ENCODE results near the gene COMP.

The COMP gene

GRCh38 chr19:18783958-18784785 is 6.9 kb downstream of the COMP start:
- no peak for DNase-seq (ENCODE audit: low read depth in 1 of 2, low spot score in 1 of 2)

DNA sequence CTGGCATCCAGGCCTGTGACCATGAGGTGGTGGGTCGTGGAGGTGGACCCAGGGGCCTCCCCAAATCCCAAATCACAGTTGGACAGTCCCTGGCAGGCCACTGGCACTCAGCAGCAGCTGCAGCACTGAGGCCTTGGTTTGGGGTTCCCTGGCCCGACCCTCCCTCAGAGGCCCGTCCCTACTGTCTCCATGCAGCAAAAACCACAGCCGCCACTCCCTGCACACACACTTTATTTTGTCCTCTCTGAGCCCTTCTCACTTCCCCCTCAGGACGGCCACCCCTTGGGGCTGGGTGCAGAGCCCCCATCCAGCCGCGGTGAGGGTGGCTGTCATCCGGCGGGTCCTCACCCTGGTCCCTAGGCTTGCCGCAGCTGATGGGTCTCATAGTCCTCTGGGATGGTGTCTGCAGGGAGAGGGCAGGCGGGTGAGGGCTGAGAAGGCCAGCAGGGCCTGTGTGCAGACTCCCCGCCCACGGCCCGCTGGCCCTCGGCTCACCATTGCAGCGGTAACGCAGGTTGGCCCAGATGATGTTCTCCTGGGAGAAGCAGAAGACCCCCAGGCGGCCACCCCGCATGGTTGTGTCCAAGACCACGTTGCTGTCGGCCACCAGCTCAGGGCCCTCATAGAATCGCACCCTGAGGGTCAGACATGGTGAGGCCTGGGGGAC is 8.4 kb downstream of the COMP start:
- DNase-seq (ENCODE audit: low read depth in 1 of 2, low spot score in 1 of 2) = no peak

GRCh38 chr19:18781885-18782527 is 9.1 kb downstream of the COMP start:
- no peak for DNase-seq (ENCODE audit: low read depth in 1 of 2, low spot score in 1 of 2)

DNA sequence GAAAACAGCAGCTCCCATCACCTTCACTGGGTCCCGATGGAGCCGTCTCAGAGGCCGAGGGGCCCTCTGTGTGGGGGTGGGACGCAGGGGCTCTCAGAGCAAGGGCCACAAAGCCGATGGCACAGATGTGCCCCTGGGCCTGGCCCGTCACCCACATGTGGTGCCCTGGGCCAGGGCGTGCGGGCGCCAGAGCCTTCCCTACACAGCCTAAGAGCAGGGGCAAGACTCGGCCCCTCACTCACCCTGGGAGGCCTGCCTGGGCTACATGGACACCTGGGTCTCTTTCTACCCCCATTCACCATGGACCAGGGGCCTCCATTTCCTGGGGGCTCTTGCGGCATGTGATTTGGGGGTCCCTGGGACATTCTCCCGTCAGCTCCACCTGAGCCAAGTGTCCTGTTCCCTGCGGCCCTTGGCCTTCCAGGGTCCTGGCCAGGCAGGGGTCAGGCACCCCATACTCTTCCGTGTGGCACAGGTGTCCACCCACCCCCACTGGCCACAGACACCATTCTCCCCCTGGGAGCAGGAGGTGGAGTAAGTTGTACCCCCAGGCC is 10.0 kb downstream of the COMP start:
- DNase-seq (ENCODE audit: low read depth in 1 of 2, low spot score in 1 of 2) = no peak

GRCh38 chr19:18780631-18781030 is 10.5 kb downstream of the COMP start:
- DNase-seq (ENCODE audit: low read depth in 1 of 2, low spot score in 1 of 2) = no peak

DNA sequence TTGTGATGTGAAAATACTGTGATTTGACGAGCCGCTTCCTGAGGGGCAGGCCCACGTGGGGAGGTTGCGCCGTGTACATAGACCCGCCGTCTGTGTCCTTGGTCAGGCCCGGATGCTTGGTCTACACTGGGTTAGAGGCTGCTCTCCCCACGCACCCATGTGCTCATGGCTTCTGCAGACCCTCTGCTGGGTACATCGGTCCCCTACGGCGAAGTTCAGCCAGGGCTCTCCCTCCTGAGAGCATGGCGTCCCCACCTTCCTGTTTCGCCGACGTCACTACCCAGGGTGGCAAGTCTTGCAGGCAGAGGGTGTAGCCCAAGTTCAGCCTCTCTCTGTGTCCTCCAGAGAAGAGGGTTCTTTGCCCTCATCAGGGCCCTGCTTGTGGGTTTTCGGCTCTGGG is 11.0 kb downstream of the COMP start:
- DNase-seq (ENCODE audit: low read depth in 1 of 2, low spot score in 1 of 2) = no peak

DNA sequence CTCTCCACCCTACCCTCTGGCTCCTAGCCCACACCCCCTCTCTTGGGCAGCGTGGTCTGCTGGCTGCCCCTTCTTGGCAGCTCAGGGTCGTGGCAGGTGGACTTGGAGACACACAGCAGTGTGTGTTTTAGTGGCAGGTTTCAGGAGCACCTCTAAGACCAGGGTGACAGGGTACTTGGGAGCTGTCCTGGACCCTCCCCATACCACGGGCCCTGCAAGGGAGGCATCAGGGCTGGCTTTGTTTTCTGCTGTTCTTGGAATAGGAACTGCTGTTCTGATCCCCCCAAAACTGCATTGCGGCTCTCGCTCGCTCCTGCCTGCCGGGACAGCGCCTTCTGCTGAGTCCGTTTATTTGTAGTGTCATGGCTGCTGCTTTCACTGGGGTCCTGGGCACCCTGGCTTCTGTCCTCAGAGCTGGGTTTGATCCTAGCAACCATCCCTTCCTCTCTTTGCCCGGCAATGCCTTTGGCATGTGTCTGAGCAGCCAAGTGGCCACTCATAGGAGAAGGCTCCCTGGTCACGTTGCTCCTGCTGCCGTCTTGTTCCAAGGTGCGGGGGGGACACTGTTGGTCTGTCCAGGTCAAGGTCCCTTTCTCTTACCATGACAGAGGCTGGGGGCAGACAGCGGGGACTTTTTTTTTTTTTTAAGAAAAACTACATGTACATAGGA is 12.1 kb downstream of the COMP start:
- DNase-seq (ENCODE audit: low read depth in 1 of 2, low spot score in 1 of 2) = no peak

DNA sequence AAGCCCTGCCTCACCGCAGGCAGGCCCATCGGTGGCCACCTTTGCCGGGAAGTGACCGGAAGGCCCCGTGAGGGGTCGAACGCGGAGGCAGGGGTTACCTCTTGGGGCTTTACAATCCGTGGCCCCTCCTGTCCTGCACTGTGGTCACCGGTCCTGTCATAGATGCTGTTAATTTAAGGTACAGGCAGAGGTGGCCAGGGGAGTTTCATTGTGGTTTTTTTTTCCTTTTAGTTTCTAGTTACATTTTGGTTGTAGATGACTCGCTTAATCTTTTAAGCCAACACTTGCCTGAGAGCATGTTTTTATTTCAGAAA is 13.1 kb downstream of the COMP start:
- no peak for DNase-seq (ENCODE audit: low read depth in 1 of 2, low spot score in 1 of 2)

DNA sequence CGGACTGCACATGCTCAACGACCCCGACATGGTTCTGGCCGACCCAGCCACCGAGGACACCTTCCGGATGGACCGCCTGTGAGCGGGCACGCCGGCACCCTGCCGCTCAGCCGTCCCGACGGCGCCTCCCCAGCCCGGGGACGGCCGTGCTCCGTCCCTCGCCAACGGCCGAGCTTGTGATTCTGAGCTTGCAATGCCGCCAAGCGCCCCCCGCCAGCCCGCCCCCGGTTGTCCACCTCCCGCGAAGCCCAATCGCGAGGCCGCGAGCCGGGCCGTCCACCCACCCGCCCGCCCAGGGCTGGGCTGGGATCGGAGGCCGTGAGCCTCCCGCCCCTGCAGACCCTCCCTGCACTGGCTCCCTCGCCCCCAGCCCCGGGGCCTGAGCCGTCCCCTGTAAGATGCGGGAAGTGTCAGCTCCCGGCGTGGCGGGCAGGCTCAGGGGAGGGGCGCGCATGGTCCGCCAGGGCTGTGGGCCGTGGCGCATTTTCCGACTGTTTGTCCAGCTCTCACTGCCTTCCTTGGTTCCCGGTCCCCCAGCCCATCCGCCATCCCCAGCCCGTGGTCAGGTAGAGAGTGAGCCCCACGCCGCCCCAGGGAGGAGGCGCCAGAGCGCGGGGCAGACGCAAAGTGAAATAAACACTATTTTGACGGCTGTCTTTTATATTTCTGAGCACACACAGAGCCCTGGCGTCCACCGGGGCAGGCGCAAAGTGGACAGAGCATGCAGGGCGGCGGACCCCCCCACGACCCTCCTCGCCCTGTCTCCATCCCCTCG is 13.6 kb downstream of the COMP start:
- DNase-seq (ENCODE audit: low read depth in 1 of 2, low spot score in 1 of 2) = no peak

- DNase-seq (ENCODE audit: low read depth in 1 of 2, low spot score in 1 of 2) = no peak
Observed at GRCh38 chr19:18776736-18777135, 14.4 kb downstream of the COMP start.

DNA sequence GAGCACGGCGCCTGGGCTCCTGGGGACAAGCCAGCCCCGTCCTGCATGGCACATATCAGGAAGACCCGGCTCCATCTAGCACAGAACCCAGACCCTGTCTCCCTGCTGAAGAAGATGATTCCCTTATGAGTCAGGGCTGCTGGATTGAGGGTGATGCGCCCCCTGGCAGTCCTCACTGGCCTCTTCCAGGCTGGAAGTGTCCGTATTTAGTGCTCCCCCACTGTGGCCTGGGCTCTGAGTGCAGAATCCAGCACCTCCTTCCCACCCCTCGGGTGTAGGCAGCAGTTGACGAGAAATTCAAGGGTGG is 14.9 kb downstream of the COMP start:
- no peak for DNase-seq (ENCODE audit: low read depth in 1 of 2, low spot score in 1 of 2)

- DNase-seq (ENCODE audit: low read depth in 1 of 2, low spot score in 1 of 2) = no peak
Observed at GRCh38 chr19:18775586-18776287, 15.4 kb downstream of the COMP start.

DNA sequence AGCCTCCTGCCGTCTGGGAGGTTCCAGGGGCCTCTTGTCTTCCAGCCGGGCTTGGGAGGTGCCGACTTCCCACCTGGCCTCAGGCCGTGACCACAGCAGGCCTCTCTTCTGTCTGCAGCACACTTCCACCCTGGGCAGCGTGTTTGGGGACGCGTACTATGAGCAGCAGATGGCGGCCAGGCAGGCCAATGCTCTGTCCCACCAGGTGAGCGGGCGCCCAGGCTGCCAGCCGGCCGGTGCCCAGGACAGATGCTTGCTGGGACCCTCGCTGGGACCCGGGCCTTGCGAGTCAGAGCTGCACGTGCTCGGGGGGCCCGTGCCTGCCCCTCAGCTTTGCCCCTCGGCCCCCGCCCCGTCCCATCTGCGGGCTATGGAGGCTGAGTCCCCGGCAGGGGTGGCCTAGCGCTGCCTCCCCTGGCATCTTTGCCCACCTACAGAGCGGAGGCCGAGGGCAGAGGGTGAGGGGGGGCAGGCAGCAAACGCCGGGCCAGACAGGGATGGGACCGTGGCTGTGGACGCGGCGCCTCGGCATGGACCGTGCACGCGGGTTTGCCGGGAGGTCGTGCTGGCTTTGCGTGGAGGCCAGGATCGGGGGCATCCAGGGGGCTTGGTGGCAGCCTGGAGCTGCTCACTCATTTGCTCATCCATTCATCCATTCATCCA is 16.2 kb downstream of the COMP start:
- no peak for DNase-seq (ENCODE audit: low read depth in 1 of 2, low spot score in 1 of 2)

- no peak for DNase-seq (ENCODE audit: low read depth in 1 of 2, low spot score in 1 of 2)
Observed at GRCh38 chr19:18774107-18774506, 17.0 kb downstream of the COMP start.

- no peak for DNase-seq (ENCODE audit: low read depth in 1 of 2, low spot score in 1 of 2)
Observed at GRCh38 chr19:18773682-18774081, 17.4 kb downstream of the COMP start.

- DNase-seq (ENCODE audit: low read depth in 1 of 2, low spot score in 1 of 2) = no peak
Observed at GRCh38 chr19:18772620-18773587, 18.2 kb downstream of the COMP start.

DNA sequence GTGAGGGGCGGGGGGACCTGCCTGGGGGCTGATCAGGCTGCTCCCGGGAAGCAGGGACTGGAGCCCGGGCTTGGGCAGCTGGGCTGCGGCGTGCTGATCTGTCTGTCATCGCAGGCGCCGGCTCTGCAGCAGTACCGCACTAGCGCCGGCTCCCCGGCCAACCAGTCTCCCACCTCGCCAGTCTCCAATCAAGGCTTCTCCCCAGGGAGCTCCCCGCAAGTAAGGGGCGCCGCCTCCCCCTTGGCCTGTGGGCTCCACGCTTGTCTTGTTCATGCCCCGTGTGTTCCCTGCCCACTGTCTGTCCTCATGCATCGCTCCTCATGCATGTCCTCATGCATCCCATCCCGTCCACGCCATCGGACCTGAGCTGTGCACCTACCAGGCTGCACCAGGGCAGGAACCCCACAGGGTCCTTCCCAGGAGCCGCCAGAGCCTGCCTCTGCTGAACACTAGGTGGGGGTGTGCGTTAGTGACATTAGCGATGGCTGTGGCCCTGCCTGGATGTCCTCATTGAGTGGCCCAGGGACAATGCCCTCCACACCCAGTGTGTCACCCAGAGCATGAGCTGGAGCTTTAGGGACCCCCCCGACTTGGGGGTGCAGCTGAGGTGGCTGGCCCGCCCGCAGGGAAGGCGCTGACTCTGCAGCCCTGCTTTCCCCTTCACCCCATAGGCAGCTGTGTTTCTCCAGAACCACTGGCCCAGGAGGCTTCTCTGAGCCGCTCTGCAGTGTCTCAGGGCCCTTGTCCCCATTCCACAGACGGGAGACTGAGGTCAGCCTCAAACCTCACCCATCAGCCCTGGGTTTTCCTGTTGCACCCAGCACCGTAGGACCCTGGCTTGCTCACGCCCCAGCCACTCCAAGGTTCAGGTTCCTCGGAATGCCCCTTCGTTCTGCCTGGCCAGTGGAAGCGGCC is 19.5 kb downstream of the COMP start:
- DNase-seq (ENCODE audit: low read depth in 1 of 2, low spot score in 1 of 2) = no peak
